C4-2B (cell line): ENCODE results near the gene HAPLN2.
"Not testable (repeated sequence)": the region's sequence is repeated elsewhere in the genome, so short reads cannot be mapped to it uniquely, and the experiment has no call there.

Experiments
- H3K27ac ChIP-seq: fragments of 450-650 bp; 2 replicates; pipeline ENCODE4 v1.5.1; 2017
- CTCF ChIP-seq: fragments of 450-650 bp; conservative IDR thresholded peaks from 2 replicates; pipeline ENCODE4 v1.5.1; 2017; ENCODE audit warnings: mild to moderate bottlenecking
- ZFX ChIP-seq: fragments of 450-650 bp; IDR thresholded peaks from 2 replicates; pipeline ENCODE4 v1.6.1; 2017

Gene HAPLN2

GRCh38 chr1:156599811-156600210, 19.4 kb upstream of the HAPLN2 start:
- TF ChIP-seq ZFX (no peak), CTCF (no peak; the same call in 1 of the 2 replicates)
- H3K27ac ChIP-seq, result no peak overlapping the region; the same call in 1 of the 2 replicates

GRCh38 chr1:156600733-156601121, 18.5 kb upstream of the HAPLN2 start:
- peak overlapping the region; percentile 83 for H3K27ac ChIP-seq
- TF ChIP-seq CTCF (no peak), ZFX (no peak)

DNA sequence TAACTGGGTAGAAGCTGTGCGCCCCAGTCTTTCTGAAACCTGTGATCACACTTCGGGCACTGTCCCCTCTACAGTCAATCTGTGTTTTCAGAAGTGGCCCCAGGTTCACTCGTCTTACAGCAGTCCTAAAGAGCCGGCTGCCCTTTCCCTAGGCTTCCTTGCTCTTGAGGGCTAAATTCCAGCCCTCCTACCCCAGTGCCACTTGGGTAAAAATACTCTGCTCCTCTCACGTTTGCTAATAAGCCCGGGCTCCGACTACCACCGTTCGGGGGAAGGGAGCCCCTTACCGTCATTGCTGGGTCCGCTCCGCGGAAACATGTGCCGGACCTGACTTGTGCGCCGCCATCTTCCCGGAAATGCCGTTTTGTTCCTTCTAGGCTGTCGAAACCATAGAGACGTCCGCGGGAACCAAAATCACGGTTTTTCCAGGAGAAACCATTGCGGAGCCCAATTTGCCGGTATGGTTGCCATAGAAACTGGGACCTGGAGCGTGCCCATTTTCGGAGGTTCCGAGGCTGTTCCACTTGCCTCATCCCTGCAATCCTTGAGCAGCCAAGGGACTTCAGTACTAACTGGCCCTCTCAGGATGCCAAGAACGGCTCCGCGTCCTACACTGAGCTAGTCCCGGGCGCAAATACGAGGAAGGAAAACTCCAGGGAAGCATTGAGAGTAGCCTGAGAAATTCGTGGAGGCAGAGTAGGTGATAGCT, 17.9 kb upstream of the HAPLN2 start, which contains the start of gene GPATCH4:
TSS of gene GPATCH4 (minus strand) at position 358 of the 709 bp plus-strand sequence.
- TF ChIP-seq CTCF (no peak), ZFX (no peak)
- peak within 1 kb of the TSS; percentile 83 for H3K27ac ChIP-seq

- no peak for TF ChIP-seq ZFX
- TF ChIP-seq CTCF, result no peak
- H3K27ac ChIP-seq, result peak overlapping the region; percentile 83
These were observed 17.3 kb upstream of the HAPLN2 start for GRCh38 chr1:156601892-156602291.

DNA sequence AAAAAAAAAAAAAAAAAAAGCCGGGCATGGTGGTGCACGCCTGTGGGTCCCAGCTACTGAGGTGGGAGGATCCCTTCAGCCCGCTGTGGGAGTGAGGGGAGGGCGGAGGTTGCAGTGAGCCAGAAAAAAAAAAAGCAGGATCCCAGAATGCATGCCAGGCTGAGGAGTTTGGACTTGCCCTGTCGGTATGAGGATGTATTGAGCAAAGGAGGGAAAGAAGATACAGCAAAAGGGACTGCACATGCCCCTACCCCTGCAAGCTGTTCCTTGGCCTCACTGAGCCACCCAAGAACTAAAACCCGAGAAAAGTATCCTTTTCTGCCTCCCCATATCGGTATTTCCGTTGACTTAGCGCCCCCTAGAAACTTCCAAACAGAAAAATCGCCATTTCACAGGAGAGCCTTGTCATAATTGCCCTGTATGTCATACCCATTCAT, 16.6 kb upstream of the HAPLN2 start:
- no peak overlapping the region for H3K27ac ChIP-seq
- TF ChIP-seq CTCF (peak; percentile 37), ZFX (no peak)

- H3K27ac ChIP-seq, result not testable (repeated sequence)
These were observed 11.9 kb upstream of the HAPLN2 start for GRCh38 chr1:156607344-156607743.

GRCh38 chr1:156608036-156608674, 11.1 kb upstream of the HAPLN2 start:
- no peak overlapping the region for H3K27ac ChIP-seq
- TF ChIP-seq CTCF (peak; percentile 90), ZFX (no peak)
